Renal cortex interstitium (tissue), 11 donors: ENCODE data around the gene INTS1. TPM values are rescaled to one million over a fixed set of nuclear protein-coding genes. Genes with fewer than 3 reads are reported as not detected.
A peak's percentile ranks its signal among the peaks of the same experiment; 100 is the strongest.

Experiments
- DNase-seq, 11 donors: peaks; one replicate each; pipeline ENCODE4 v3.0.0-alpha.2; 2013; ENCODE audit warnings: low read depth in 9 of 11, low spot score in 4 of 11; ENCODE audit errors: extremely low read depth in 1 of 11
- polyA plus RNA-seq, 3 donors: library from polyadenylated mRNA; unstranded; fragments of 120-200 nt; gene quantifications; one replicate each; pipeline ENCODE4 v1.2.1, GENCODE V29; 2013; ENCODE audit not compliant: insufficient read length in 3 of 3

Gene INTS1
- polyA plus RNA-seq, 3 donors = 50.0 to 94.7 (median 87.9) TPM

- DNase-seq = no peak
Measured at GRCh38 chr7:1479287-1479686, 24.9 kb downstream of the INTS1 start.

- DNase-seq = no peak
Measured at GRCh38 chr7:1478480-1478879, 25.7 kb downstream of the INTS1 start.

- DNase-seq = no peak
Measured at GRCh38 chr7:1476859-1477258, 27.3 kb downstream of the INTS1 start.

- DNase-seq = no peak
Measured at GRCh38 chr7:1475991-1476390, 28.2 kb downstream of the INTS1 start.

GRCh38 chr7:1475393-1475792 is 28.8 kb downstream of the INTS1 start:
- DNase-seq = no peak

- DNase-seq = no peak
Measured at GRCh38 chr7:1474736-1475135, 29.5 kb downstream of the INTS1 start.

- peak in 10 of 11 donors; percentile 65 to 84 (median 77) for DNase-seq
Measured at GRCh38 chr7:1473864-1474512, 30.2 kb downstream of the INTS1 start.

GRCh38 chr7:1470901-1471300 is 33.3 kb downstream of the INTS1 start:
- DNase-seq = no peak

GRCh38 chr7:1468643-1469298 is 35.4 kb downstream of the INTS1 start:
- DNase-seq = no peak

GRCh38 chr7:1468203-1468602 is 36.0 kb downstream of the INTS1 start:
- DNase-seq = no peak

- peak in 6 of 11 donors; percentile 44 to 66 (median 64) for DNase-seq
Measured at GRCh38 chr7:1466524-1467271, 37.5 kb downstream of the INTS1 start.

- no peak for DNase-seq
Measured at GRCh38 chr7:1464694-1465093, 39.5 kb downstream of the INTS1 start.

- no peak for DNase-seq
Measured at GRCh38 chr7:1463676-1464223, 40.4 kb downstream of the INTS1 start.

GRCh38 chr7:1461646-1462375 is 42.4 kb downstream of the INTS1 start:
- DNase-seq = no peak

- no peak for DNase-seq
Measured at GRCh38 chr7:1460821-1461645, 43.2 kb downstream of the INTS1 start.

- no peak for DNase-seq
Measured at GRCh38 chr7:1459920-1460820, 44.0 kb downstream of the INTS1 start.

- peak; percentile 87 to 98 (median 96) for DNase-seq
Measured at GRCh38 chr7:1459512-1459892, 44.7 kb downstream of the INTS1 start.
